Activated T-helper 2 cell treated with anti-CD3 and anti-CD28 coated beads, Interferon-gamma antibody, Interleukin-2, Interleukin-4, amounts not matched to agents 10 μg/mL and 5 μg/mL and 100 μg/mL, durations not matched to agents 14 hours and 24 hours and 36 hours (primary cell): ENCODE measurements around the gene PMEPA1. TPM values are rescaled to one million over a fixed set of nuclear protein-coding genes. Genes with fewer than 3 reads are reported as not detected.

Experiments used
- DNase-seq: peaks from one replicate; pipeline ENCODE4 v3.0.0; 2021; ENCODE audit warnings: low spot score
- H3K27ac Mint-ChIP-seq: one replicate; pipeline ENCODE4 v1.8.0; 2021; ENCODE audit warnings: mixed read lengths
- H3K27me3 Mint-ChIP-seq: one replicate; pipeline ENCODE4 v1.8.0; 2021; ENCODE audit warnings: low read depth, mixed read lengths
- H3K36me3 Mint-ChIP-seq: one replicate; pipeline ENCODE4 v1.8.0; 2021; ENCODE audit warnings: low read depth, mixed read lengths
- H3K4me1 Mint-ChIP-seq: one replicate; pipeline ENCODE4 v1.8.0; 2021; ENCODE audit warnings: low read depth, mixed read lengths
- H3K4me3 Mint-ChIP-seq: one replicate; pipeline ENCODE4 v1.8.0; 2021; ENCODE audit warnings: low read depth, mild to moderate bottlenecking, moderate library complexity, mixed read lengths
- H3K9me3 Mint-ChIP-seq: one replicate; pipeline ENCODE4 v1.8.0; 2021; ENCODE audit warnings: mixed read lengths
- intact Hi-C: fragments of 100-400 bp; cut with micrococcal nuclease; formaldehyde crosslinking; loops from one replicate; pipeline ENCODE4 v1.15.1; 2023
- total RNA-seq: library from RNA; stranded (reverse); gene quantifications from 2 replicates; pipeline ENCODE4 v1.2.3, GENCODE V29; 2022

PMEPA1 gene
- total RNA-seq, 1 donor from 2014 or later = 1.1 TPM

GRCh38 chr20:57672164-57672563 is 37.7 kb downstream of the PMEPA1 start:
- H3K4me3 Mint-ChIP-seq = no peak overlapping the region
- H3K9me3 Mint-ChIP-seq = no peaks in the 10 kb centered on the region
- no peak for DNase-seq
- no peaks in the 10 kb centered on the region for H3K36me3 Mint-ChIP-seq
- peaks cover 4% of the 10 kb centered on the region for H3K27me3 Mint-ChIP-seq
- H3K4me1 Mint-ChIP-seq = no peaks in the 10 kb centered on the region
- H3K27ac Mint-ChIP-seq = no peak overlapping the region
- intact Hi-C loops = no loop called here

DNA sequence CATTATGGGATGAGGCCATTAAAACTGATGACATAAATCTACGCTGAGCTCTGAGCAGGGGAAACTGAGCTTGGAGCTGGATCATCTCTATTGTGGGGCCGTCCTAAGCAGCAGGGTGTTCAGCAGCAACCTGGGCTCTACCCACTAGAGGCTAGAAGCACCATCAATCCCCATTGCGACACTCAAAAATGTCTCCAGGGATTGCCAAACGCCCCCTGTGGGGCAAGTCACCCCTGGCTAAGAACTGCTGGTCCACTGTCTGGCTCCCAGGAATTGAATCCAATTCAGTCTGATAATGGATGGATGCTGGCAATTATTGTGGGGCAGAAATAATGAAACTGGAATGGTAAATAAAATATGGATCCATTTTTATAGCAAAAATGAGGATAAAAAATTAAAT is 38.2 kb downstream of the PMEPA1 start:
- peaks cover 4% of the 10 kb centered on the region for H3K27me3 Mint-ChIP-seq
- H3K27ac Mint-ChIP-seq = no peak overlapping the region
- H3K9me3 Mint-ChIP-seq = no peaks in the 10 kb centered on the region
- no peak for DNase-seq
- no peaks in the 10 kb centered on the region for H3K36me3 Mint-ChIP-seq
- H3K4me1 Mint-ChIP-seq = no peaks in the 10 kb centered on the region
- no peak overlapping the region for H3K4me3 Mint-ChIP-seq
- intact Hi-C loops = no loop called here

GRCh38 chr20:57671072-57671391 is 38.8 kb downstream of the PMEPA1 start:
- Mint-ChIP-seq H3K27ac (no peak overlapping the region), H3K4me3 (no peak overlapping the region), H3K4me1 (no peaks in the 10 kb centered on the region), H3K9me3 (no peaks in the 10 kb centered on the region), H3K36me3 (no peaks in the 10 kb centered on the region), H3K27me3 (peaks cover 4% of the 10 kb centered on the region)
- intact Hi-C loops = no loop called here
- no peak for DNase-seq

DNA sequence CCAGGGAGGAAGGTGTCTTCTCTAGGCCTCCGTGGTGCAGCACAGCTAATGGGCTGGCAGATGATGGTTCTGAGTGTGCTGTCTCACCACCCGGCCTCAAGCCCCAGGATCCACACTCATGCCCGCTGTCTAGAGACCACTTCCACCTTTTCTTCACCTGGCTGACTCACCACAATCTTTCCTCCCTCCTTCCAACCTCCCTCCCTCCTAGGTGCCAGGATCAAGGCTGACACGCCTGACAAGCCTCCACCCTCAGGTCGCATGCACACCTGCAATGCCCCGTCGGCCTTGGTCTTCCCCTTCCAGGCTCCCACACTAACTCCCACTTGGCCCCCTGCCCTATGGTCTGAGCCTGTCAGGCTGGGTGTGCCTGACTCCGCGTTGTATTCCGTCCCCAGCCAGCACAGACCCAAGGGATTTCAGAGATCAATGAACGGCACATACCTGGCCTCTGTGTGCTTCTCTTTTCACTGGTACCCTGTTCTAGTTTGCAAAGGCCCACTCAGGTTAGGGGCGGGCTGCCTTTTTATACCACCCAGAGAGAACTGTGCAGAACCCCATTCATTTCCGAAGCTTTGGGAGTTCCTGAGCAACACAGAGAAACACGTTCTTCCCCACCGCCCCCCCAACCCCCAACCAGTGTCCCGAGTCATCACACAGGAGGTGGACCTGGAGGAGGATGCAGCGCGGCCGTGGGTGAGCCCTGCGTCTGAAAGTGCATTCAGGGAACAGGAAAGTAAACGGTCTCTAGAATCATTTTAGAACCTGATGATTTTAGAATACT is 39.3 kb downstream of the PMEPA1 start:
- no peaks in the 10 kb centered on the region for H3K36me3 Mint-ChIP-seq
- DNase-seq = no peak
- H3K4me1 Mint-ChIP-seq = no peaks in the 10 kb centered on the region
- intact Hi-C loops = no loop called here
- no peak overlapping the region for H3K27ac Mint-ChIP-seq
- H3K9me3 Mint-ChIP-seq = no peaks in the 10 kb centered on the region
- H3K4me3 Mint-ChIP-seq = no peak overlapping the region
- H3K27me3 Mint-ChIP-seq = peaks cover 4% of the 10 kb centered on the region

GRCh38 chr20:57669632-57670031 is 40.2 kb downstream of the PMEPA1 start:
- no peaks in the 10 kb centered on the region for H3K9me3 Mint-ChIP-seq
- no peaks in the 10 kb centered on the region for H3K4me1 Mint-ChIP-seq
- intact Hi-C loops = no loop called here
- H3K4me3 Mint-ChIP-seq = no peak overlapping the region
- DNase-seq = no peak
- H3K27me3 Mint-ChIP-seq = peaks cover 4% of the 10 kb centered on the region
- no peak overlapping the region for H3K27ac Mint-ChIP-seq
- H3K36me3 Mint-ChIP-seq = no peaks in the 10 kb centered on the region

GRCh38 chr20:57667924-57668782 is 41.7 kb downstream of the PMEPA1 start:
- Mint-ChIP-seq H3K27me3 (peaks cover 4% of the 10 kb centered on the region), H3K36me3 (no peaks in the 10 kb centered on the region), H3K4me1 (no peaks in the 10 kb centered on the region), H3K27ac (no peak overlapping the region), H3K9me3 (no peaks in the 10 kb centered on the region), H3K4me3 (no peak overlapping the region)
- no peak for DNase-seq
- intact Hi-C loops = no loop called here

DNA sequence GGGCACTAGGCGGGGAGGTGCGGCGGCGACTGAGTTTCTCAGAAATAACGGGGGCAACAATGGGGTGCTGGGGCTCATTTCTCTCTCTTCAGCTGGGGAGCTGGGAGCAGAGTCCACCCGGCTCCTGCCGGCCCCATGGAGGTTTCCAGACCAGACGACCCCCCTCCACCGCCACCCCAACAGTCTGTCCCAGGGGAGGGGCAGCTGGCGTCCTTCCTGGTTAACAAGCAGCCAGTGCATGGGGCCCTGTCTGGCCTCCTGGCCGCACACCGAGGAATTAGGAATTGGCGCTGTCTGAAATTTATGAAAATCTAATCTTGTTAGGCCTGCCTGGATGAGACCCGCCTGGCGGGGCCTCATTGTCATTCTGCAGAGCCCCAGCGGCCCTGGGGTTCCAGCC is 42.4 kb downstream of the PMEPA1 start:
- no peak overlapping the region for H3K27ac Mint-ChIP-seq
- H3K36me3 Mint-ChIP-seq = no peaks in the 10 kb centered on the region
- no peaks in the 10 kb centered on the region for H3K9me3 Mint-ChIP-seq
- H3K27me3 Mint-ChIP-seq = peaks cover 4% of the 10 kb centered on the region
- H3K4me1 Mint-ChIP-seq = no peaks in the 10 kb centered on the region
- no peak overlapping the region for H3K4me3 Mint-ChIP-seq
- no peak for DNase-seq
- intact Hi-C loops = no loop called here

GRCh38 chr20:57666834-57667157 is 43.0 kb downstream of the PMEPA1 start:
- Mint-ChIP-seq H3K4me3 (no peak overlapping the region), H3K27me3 (peaks cover 2% of the 10 kb centered on the region), H3K36me3 (no peaks in the 10 kb centered on the region), H3K9me3 (no peaks in the 10 kb centered on the region), H3K4me1 (no peaks in the 10 kb centered on the region), H3K27ac (no peak overlapping the region)
- intact Hi-C loops = no loop called here
- no peak for DNase-seq

GRCh38 chr20:57666106-57666833 is 43.5 kb downstream of the PMEPA1 start:
- no peaks in the 10 kb centered on the region for H3K36me3 Mint-ChIP-seq
- no peaks in the 10 kb centered on the region for H3K27me3 Mint-ChIP-seq
- intact Hi-C loops = no loop called here
- no peak overlapping the region for H3K4me3 Mint-ChIP-seq
- no peak for DNase-seq
- H3K9me3 Mint-ChIP-seq = no peaks in the 10 kb centered on the region
- no peaks in the 10 kb centered on the region for H3K4me1 Mint-ChIP-seq
- H3K27ac Mint-ChIP-seq = no peak overlapping the region

DNA sequence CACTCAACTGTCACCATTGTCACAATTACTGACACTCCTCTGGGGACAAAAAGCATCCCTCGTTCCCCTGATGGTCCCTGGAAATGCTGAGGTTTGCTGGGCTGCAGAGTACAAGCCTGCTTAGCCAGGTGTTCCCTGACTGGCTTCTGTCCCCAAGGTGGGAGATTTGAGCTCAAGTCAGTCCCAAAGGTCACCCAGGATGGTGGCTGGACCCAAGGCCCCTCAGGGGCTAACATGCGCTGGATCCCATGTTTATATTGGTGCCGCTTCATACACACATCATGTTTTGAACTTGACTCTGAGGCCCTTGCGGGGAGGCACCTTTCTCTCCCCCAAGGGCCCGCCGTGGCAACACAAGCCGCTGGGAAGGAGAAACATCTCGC is 44.2 kb downstream of the PMEPA1 start:
- intact Hi-C loops = no loop called here
- H3K27me3 Mint-ChIP-seq = no peaks in the 10 kb centered on the region
- H3K27ac Mint-ChIP-seq = no peak overlapping the region
- H3K9me3 Mint-ChIP-seq = no peaks in the 10 kb centered on the region
- H3K4me1 Mint-ChIP-seq = no peaks in the 10 kb centered on the region
- no peak overlapping the region for H3K4me3 Mint-ChIP-seq
- no peaks in the 10 kb centered on the region for H3K36me3 Mint-ChIP-seq
- no peak for DNase-seq

DNA sequence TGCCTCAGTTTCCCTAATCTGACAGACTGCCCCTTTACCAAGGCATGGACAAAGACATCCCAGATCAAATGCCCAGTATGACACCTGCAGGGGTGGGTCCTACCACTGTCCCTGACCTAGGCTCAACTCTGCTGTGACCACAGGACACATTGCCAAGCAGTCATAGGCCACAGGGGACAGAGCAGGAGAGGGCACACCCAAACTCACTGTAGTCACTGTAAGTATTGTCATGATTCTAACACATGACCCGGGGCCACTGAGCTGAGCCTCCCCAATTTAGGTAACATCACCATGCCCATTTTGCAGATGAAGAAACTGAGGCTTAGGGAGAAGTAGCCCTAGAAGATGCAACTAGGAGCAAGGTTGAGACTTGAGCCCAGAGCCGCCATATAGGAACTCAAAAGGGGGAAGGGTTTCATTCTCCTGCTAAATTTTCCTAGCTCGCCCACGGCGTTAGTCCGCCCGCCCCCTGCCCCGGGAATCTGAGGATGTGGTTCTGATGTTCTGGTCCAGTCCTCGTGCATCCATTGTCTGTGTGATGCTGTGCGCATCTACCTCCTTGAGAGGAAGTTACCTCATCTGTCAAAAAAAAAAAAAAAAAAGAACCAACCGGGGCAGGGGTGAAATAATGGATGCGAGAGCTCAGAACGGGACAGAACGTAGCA is 44.8 kb downstream of the PMEPA1 start:
- DNase-seq = no peak
- no peaks in the 10 kb centered on the region for H3K27me3 Mint-ChIP-seq
- no peak overlapping the region for H3K4me3 Mint-ChIP-seq
- H3K36me3 Mint-ChIP-seq = no peaks in the 10 kb centered on the region
- H3K4me1 Mint-ChIP-seq = no peaks in the 10 kb centered on the region
- no peaks in the 10 kb centered on the region for H3K9me3 Mint-ChIP-seq
- no peak overlapping the region for H3K27ac Mint-ChIP-seq
- intact Hi-C loops = no loop called here

- intact Hi-C loops = no loop called here
- Mint-ChIP-seq H3K4me1 (no peaks in the 10 kb centered on the region), H3K4me3 (no peak overlapping the region), H3K27me3 (no peaks in the 10 kb centered on the region), H3K9me3 (no peaks in the 10 kb centered on the region), H3K36me3 (no peaks in the 10 kb centered on the region), H3K27ac (no peak overlapping the region)
- DNase-seq = no peak
These were observed 45.3 kb downstream of the PMEPA1 start for GRCh38 chr20:57664476-57664875.
